Measurements from ENCODE around the gene DYNC1I1. TPM values are rescaled to one million over a fixed set of nuclear protein-coding genes. Genes with fewer than 3 reads are reported as not detected.
A peak's percentile ranks its signal among the peaks of the same experiment; 100 is the strongest.

The DYNC1I1 gene
- 3.5 to 4.7 TPM (median 4.4 TPM) in 3 replicates for total RNA-seq

DNA sequence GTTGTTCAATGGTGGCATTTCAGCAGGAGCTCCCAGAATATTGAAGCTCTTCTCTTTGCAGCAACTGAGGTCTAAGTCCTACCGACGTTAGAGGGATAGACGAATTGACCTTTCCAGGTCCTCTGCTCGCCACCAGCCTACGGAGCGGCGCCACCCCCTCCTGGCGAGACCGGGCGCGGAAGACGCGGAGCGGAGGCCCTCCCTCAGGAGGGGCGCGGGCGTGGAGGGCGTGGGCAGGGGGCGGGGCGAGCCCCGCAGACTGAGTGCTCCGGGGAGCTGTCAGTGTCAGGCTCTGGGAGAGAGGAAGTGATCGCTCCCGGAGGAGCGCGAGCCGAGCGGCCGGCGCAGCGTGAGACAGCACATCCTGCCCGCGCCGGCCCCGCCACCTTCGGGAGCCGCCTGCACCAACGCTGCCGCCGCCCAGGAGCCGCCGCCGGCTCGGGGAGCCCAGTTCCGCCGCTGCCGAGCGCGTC is at the start of gene DYNC1I1:
Gene DYNC1I1 (plus strand): TSS at position 257 of the 473 bp plus-strand sequence. CDS start 32,176 bp downstream, outside the sequence.
- TF ChIP-seq, protein P1, sequence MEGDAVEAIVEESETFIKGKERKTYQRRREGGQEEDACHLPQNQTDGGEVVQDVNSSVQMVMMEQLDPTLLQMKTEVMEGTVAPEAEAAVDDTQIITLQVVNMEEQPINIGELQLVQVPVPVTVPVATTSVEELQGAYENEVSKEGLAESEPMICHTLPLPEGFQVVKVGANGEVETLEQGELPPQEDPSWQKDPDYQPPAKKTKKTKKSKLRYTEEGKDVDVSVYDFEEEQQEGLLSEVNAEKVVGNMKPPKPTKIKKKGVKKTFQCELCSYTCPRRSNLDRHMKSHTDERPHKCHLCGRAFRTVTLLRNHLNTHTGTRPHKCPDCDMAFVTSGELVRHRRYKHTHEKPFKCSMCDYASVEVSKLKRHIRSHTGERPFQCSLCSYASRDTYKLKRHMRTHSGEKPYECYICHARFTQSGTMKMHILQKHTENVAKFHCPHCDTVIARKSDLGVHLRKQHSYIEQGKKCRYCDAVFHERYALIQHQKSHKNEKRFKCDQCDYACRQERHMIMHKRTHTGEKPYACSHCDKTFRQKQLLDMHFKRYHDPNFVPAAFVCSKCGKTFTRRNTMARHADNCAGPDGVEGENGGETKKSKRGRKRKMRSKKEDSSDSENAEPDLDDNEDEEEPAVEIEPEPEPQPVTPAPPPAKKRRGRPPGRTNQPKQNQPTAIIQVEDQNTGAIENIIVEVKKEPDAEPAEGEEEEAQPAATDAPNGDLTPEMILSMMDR (IDR thresholded peaks at IDR 0.05; ENCODE audit: unreplicated experiment), result no peak
- no peaks in the 10 kb centered on the region for H3K36me3 Mint-ChIP-seq
- H3K27me3 Mint-ChIP-seq (ENCODE audit: low read depth), result peaks cover 19% of the 10 kb centered on the region
- H3K4me3 Mint-ChIP-seq, result peak within 1 kb of the TSS; percentile 79
- no peak within 1 kb of the TSS for H3K27ac Mint-ChIP-seq
- peaks cover 4% of the 10 kb centered on the region for H3K4me1 Mint-ChIP-seq
- peak; percentile 41 to 72 for DNase-seq (ENCODE audit: low spot score in 2 of 2, unreplicated experiment in 2 of 2)
- H3K9me3 Mint-ChIP-seq, result no peaks in the 10 kb centered on the region

GRCh38 chr7:95723583-95724180 is 48.7 kb upstream of the DYNC1I1 start:
- TF ChIP-seq, protein P1 (IDR thresholded peaks at IDR 0.05; ENCODE audit: unreplicated experiment), result peak; percentile 73
- peak in 1 of 2 experiments; percentile 56 for DNase-seq (ENCODE audit: low spot score in 2 of 2, unreplicated experiment in 2 of 2)
- H3K4me1 Mint-ChIP-seq, result no peaks in the 10 kb centered on the region
- H3K27me3 Mint-ChIP-seq (ENCODE audit: low read depth), result peaks cover 15% of the 10 kb centered on the region
- no peak overlapping the region for H3K4me3 Mint-ChIP-seq
- H3K9me3 Mint-ChIP-seq, result no peaks in the 10 kb centered on the region
- H3K27ac Mint-ChIP-seq, result no peak overlapping the region
- H3K36me3 Mint-ChIP-seq, result no peaks in the 10 kb centered on the region

GRCh38 chr7:95725205-95725604 is 47.1 kb upstream of the DYNC1I1 start:
- Mint-ChIP-seq H3K27me3 (ENCODE audit: low read depth) (peaks cover 15% of the 10 kb centered on the region), H3K27ac (no peak overlapping the region), H3K4me1 (no peaks in the 10 kb centered on the region), H3K4me3 (no peak overlapping the region), H3K36me3 (no peaks in the 10 kb centered on the region), H3K9me3 (no peaks in the 10 kb centered on the region)
- TF ChIP-seq, protein P1 (IDR thresholded peaks at IDR 0.05; ENCODE audit: unreplicated experiment), result no peak
- no peak for DNase-seq (ENCODE audit: low spot score in 2 of 2, unreplicated experiment in 2 of 2)

- no peaks in the 10 kb centered on the region for H3K9me3 Mint-ChIP-seq
- no peak for DNase-seq (ENCODE audit: low spot score in 2 of 2, unreplicated experiment in 2 of 2)
- peaks cover 2% of the 10 kb centered on the region for H3K27me3 Mint-ChIP-seq (ENCODE audit: low read depth)
- no peak overlapping the region for H3K4me3 Mint-ChIP-seq
- H3K36me3 Mint-ChIP-seq, result no peaks in the 10 kb centered on the region
- H3K27ac Mint-ChIP-seq, result no peak overlapping the region
- TF ChIP-seq, protein P1 (IDR thresholded peaks at IDR 0.05; ENCODE audit: unreplicated experiment), result no peak
- H3K4me1 Mint-ChIP-seq, result peaks cover 4% of the 10 kb centered on the region
These were observed 41.7 kb upstream of the DYNC1I1 start for GRCh38 chr7:95730493-95731280.

DNA sequence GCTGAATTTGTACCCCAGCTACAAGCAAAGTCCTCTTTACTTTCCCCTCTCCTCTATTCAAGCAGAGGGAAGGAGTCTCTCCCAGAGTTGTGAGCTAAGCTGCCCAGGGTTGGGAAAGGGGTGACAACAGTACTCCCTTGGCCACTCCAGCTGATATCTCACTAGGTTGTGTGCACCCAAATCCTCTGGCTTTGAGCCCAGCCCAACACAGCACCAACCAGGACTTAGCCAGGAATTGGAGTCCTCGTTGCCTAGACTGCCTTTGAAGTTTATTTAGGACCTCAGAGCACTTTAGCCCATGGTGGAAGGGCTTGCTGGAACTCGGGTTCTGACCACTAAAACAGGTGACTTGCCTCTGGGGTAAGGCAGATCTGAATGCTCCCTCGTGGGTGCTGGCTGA is 35.7 kb upstream of the DYNC1I1 start:
- H3K36me3 Mint-ChIP-seq, result no peaks in the 10 kb centered on the region
- no peaks in the 10 kb centered on the region for H3K4me1 Mint-ChIP-seq
- H3K9me3 Mint-ChIP-seq, result no peaks in the 10 kb centered on the region
- DNase-seq (ENCODE audit: low spot score in 2 of 2, unreplicated experiment in 2 of 2), result no peak
- peaks cover 20% of the 10 kb centered on the region for H3K27me3 Mint-ChIP-seq (ENCODE audit: low read depth)
- H3K4me3 Mint-ChIP-seq, result no peak overlapping the region
- H3K27ac Mint-ChIP-seq, result no peak overlapping the region
- TF ChIP-seq, protein P1 (IDR thresholded peaks at IDR 0.05; ENCODE audit: unreplicated experiment), result no peak

All from mesothelial cell of epicardium (in vitro differentiated cells).